ENCODE data around the gene ATP8B1.

ATP8B1 gene

DNA sequence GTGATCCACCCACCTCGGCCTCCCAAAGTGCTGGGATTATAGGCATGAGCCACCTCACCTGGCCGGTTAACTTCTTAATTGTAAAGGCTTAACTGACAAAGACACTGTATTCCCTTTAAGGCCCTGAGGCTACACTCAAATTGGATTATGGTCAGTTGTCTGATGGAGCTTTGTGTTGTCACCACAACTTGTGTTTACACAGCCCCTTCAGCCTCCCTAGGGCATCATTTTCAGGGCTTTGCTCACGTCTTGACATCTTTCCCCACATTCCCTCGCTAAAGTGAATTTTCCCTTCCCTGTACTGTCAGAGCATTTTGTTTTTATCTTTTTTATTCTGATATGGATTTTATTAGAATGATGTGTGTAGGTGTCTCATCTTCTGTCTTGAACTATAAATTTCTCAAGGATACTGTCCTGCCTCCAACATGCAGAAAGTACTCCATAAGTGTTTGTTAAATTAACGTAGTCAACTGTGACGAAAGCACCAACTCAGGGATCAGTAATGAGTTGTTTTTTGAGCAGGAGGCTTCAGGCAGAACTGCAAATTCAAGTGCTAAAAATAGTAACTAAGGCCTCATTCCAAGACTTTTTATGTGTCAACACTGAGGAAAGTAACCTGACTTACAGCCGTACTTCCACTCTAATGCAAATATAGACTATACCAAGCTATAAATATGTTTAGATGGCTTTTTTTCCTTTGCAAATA, 104.4 kb downstream of the ATP8B1 start:
- H3K4me3 ChIP-seq (ENCODE audit: insufficient read depth, low read length, poor library complexity, severe bottlenecking): no peak overlapping the region
- no peaks in the 10 kb centered on the region for H3K36me3 ChIP-seq (ENCODE audit: low read length)
- H3K9me3 ChIP-seq (ENCODE audit: insufficient read depth, low read length): no peaks in the 10 kb centered on the region
- H3K79me2 ChIP-seq (ENCODE audit: insufficient read depth, low read length): peaks cover 46% of the 10 kb centered on the region
- no peak overlapping the region for H3K9ac ChIP-seq (ENCODE audit: low read length)
- no peaks in the 10 kb centered on the region for H3F3A ChIP-seq (ENCODE audit: insufficient read depth)
- H3K9me2 ChIP-seq (replicated peaks; ENCODE audit: insufficient read depth, low read length): no peaks in the 10 kb centered on the region
- H3K27me3 ChIP-seq (ENCODE audit: low read length): no peaks in the 10 kb centered on the region
- H3K4me2 ChIP-seq (ENCODE audit: low read depth, low read length, poor library complexity, severe bottlenecking): no peak overlapping the region
- H4K20me1 ChIP-seq (ENCODE audit: low read depth, low read length): no peaks in the 10 kb centered on the region; the same call in 1 of the 2 replicates
- TF ChIP-seq, protein P1, sequence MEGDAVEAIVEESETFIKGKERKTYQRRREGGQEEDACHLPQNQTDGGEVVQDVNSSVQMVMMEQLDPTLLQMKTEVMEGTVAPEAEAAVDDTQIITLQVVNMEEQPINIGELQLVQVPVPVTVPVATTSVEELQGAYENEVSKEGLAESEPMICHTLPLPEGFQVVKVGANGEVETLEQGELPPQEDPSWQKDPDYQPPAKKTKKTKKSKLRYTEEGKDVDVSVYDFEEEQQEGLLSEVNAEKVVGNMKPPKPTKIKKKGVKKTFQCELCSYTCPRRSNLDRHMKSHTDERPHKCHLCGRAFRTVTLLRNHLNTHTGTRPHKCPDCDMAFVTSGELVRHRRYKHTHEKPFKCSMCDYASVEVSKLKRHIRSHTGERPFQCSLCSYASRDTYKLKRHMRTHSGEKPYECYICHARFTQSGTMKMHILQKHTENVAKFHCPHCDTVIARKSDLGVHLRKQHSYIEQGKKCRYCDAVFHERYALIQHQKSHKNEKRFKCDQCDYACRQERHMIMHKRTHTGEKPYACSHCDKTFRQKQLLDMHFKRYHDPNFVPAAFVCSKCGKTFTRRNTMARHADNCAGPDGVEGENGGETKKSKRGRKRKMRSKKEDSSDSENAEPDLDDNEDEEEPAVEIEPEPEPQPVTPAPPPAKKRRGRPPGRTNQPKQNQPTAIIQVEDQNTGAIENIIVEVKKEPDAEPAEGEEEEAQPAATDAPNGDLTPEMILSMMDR (IDR thresholded peaks at IDR 0.05; ENCODE audit: insufficient read depth, low read length, poor library complexity, severe bottlenecking): no peak
- TF ChIP-seq EZH2phosphoT487 (conservative IDR thresholded peaks at IDR 0.05; ENCODE audit: low read length): no peak
- no peak overlapping the region for H3K27ac ChIP-seq (ENCODE audit: low read depth, low read length)
- H2AFZ ChIP-seq (ENCODE audit: low read depth, low read length, severe bottlenecking): no peak overlapping the region

DNA sequence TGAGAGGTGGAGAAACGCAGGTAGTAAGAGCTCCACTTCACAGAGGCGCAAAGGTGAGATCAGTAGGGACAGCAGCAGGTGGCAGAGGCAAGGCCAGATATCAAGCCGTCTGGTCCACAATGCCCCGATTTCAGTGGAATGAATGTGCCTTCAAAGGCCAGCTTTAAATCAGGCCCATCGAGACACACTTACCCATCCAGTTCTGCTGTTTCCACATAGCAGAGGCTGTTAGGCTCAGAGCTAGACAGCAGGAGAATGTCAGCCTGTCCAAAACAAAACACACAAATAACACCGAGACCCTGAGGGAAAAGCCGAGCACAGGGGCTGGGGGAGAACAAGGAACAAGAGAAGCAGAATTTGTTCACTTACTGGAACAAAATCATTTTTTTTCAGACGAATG, 105.7 kb downstream of the ATP8B1 start:
- Histone ChIP-seq H3F3A (ENCODE audit: insufficient read depth) (no peaks in the 10 kb centered on the region), H3K9ac (ENCODE audit: low read length) (no peak overlapping the region), H3K9me2 (replicated peaks; ENCODE audit: insufficient read depth, low read length) (no peaks in the 10 kb centered on the region), H3K4me3 (ENCODE audit: insufficient read depth, low read length, poor library complexity, severe bottlenecking) (no peak overlapping the region), H2AFZ (ENCODE audit: low read depth, low read length, severe bottlenecking) (no peak overlapping the region), H3K36me3 (ENCODE audit: low read length) (no peaks in the 10 kb centered on the region), H3K27me3 (ENCODE audit: low read length) (no peaks in the 10 kb centered on the region), H3K79me2 (ENCODE audit: insufficient read depth, low read length) (peaks cover 55% of the 10 kb centered on the region), H4K20me1 (ENCODE audit: low read depth, low read length) (no peaks in the 10 kb centered on the region), H3K4me2 (ENCODE audit: low read depth, low read length, poor library complexity, severe bottlenecking) (no peak overlapping the region), H3K27ac (ENCODE audit: low read depth, low read length) (no peak overlapping the region), H3K9me3 (ENCODE audit: insufficient read depth, low read length) (no peaks in the 10 kb centered on the region)
- TF ChIP-seq EZH2phosphoT487 (conservative IDR thresholded peaks at IDR 0.05; ENCODE audit: low read length): no peak

DNA sequence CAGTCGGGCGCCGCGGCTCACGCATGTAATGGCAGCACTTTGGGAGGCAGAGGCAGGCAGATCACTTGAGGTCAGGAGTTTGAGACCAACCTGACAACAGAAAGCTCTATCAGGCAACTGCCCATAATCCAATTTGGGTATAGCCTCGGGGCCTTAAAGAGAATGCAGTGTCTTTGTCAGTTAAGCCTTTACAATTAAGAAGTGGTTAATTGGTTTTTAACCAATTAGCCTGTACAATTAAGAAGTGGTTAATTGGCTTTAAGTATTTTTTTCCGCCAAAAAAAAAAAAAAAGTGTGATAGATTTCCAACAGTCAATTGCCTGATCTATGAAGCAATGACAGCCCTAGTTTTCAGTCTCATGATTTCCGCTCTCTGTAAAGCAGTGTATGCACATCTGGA, 106.8 kb downstream of the ATP8B1 start:
- no peaks in the 10 kb centered on the region for H3K27me3 ChIP-seq (ENCODE audit: low read length)
- no peak overlapping the region for H2AFZ ChIP-seq (ENCODE audit: low read depth, low read length, severe bottlenecking)
- no peak overlapping the region for H3K4me2 ChIP-seq (ENCODE audit: low read depth, low read length, poor library complexity, severe bottlenecking)
- H3F3A ChIP-seq (ENCODE audit: insufficient read depth): no peaks in the 10 kb centered on the region
- H3K27ac ChIP-seq (ENCODE audit: low read depth, low read length): no peak overlapping the region
- no peaks in the 10 kb centered on the region for H3K9me2 ChIP-seq (replicated peaks; ENCODE audit: insufficient read depth, low read length)
- H3K9ac ChIP-seq (ENCODE audit: low read length): no peak overlapping the region
- H3K4me3 ChIP-seq (ENCODE audit: insufficient read depth, low read length, poor library complexity, severe bottlenecking): no peak overlapping the region
- H3K79me2 ChIP-seq (ENCODE audit: insufficient read depth, low read length): peaks cover 52% of the 10 kb centered on the region
- no peaks in the 10 kb centered on the region; the same call in 1 of the 2 replicates for H4K20me1 ChIP-seq (ENCODE audit: low read depth, low read length)
- TF ChIP-seq EZH2phosphoT487 (conservative IDR thresholded peaks at IDR 0.05; ENCODE audit: low read length): no peak
- TF ChIP-seq, protein P1 (IDR thresholded peaks at IDR 0.05; ENCODE audit: insufficient read depth, low read length, poor library complexity, severe bottlenecking): no peak
- no peaks in the 10 kb centered on the region for H3K9me3 ChIP-seq (ENCODE audit: insufficient read depth, low read length)
- no peaks in the 10 kb centered on the region for H3K36me3 ChIP-seq (ENCODE audit: low read length)

GRCh38 chr18:57691363-57691762, 111.8 kb downstream of the ATP8B1 start:
- peaks cover 72% of the 10 kb centered on the region for H3K79me2 ChIP-seq (ENCODE audit: insufficient read depth, low read length)
- no peaks in the 10 kb centered on the region for H3K9me3 ChIP-seq (ENCODE audit: insufficient read depth, low read length)
- H3K9ac ChIP-seq (ENCODE audit: low read length): no peak overlapping the region
- H3K27me3 ChIP-seq (ENCODE audit: low read length): no peaks in the 10 kb centered on the region
- H3K27ac ChIP-seq (ENCODE audit: low read depth, low read length): no peak overlapping the region
- TF ChIP-seq, protein P1 (IDR thresholded peaks at IDR 0.05; ENCODE audit: insufficient read depth, low read length, poor library complexity, severe bottlenecking): no peak
- TF ChIP-seq EZH2phosphoT487 (conservative IDR thresholded peaks at IDR 0.05; ENCODE audit: low read length): no peak
- no peaks in the 10 kb centered on the region for H3K36me3 ChIP-seq (ENCODE audit: low read length)
- H3K4me2 ChIP-seq (ENCODE audit: low read depth, low read length, poor library complexity, severe bottlenecking): no peak overlapping the region
- no peaks in the 10 kb centered on the region; the same call in 1 of the 2 replicates for H4K20me1 ChIP-seq (ENCODE audit: low read depth, low read length)
- H3K9me2 ChIP-seq (replicated peaks; ENCODE audit: insufficient read depth, low read length): no peaks in the 10 kb centered on the region
- no peak overlapping the region for H3K4me3 ChIP-seq (ENCODE audit: insufficient read depth, low read length, poor library complexity, severe bottlenecking)
- H3F3A ChIP-seq (ENCODE audit: insufficient read depth): no peaks in the 10 kb centered on the region
- H2AFZ ChIP-seq (ENCODE audit: low read depth, low read length, severe bottlenecking): no peak overlapping the region

Measured in SU-DHL-6 (cell line).